Measurements from ENCODE around the gene ZNF778.

Gene ZNF778

GRCh38 chr16:89217388-89218191, at the start of gene ZNF778:
Gene ZNF778 (plus strand): TSS chr16:89217703. CDS start chr16:89221128, 3,425 bp downstream.
- DNase-seq (ENCODE audit: low read depth): peak; percentile 68

- no peak for DNase-seq (ENCODE audit: low read depth)
Observed at GRCh38 chr16:89168381-89169189, 48.9 kb upstream of the ZNF778 start.

GRCh38 chr16:89169778-89170177, 47.7 kb upstream of the ZNF778 start:
- DNase-seq (ENCODE audit: low read depth): no peak

- DNase-seq (ENCODE audit: low read depth): no peak
Observed at GRCh38 chr16:89170346-89171215, 46.9 kb upstream of the ZNF778 start.

GRCh38 chr16:89171216-89172170, 46.0 kb upstream of the ZNF778 start, which contains the start of gene CDH15:
Gene CDH15 (plus strand): TSS chr16:89171748. CDS start chr16:89171832, 84 bp downstream.
- DNase-seq (ENCODE audit: low read depth): peak; percentile 89

GRCh38 chr16:89172171-89172527, 45.4 kb upstream of the ZNF778 start:
- DNase-seq (ENCODE audit: low read depth): no peak

- no peak for DNase-seq (ENCODE audit: low read depth)
Observed at GRCh38 chr16:89172528-89173173, 44.9 kb upstream of the ZNF778 start.

GRCh38 chr16:89173174-89173921, 44.2 kb upstream of the ZNF778 start:
- no peak for DNase-seq (ENCODE audit: low read depth)

- no peak for DNase-seq (ENCODE audit: low read depth)
Observed at GRCh38 chr16:89174055-89174827, 43.3 kb upstream of the ZNF778 start.

- no peak for DNase-seq (ENCODE audit: low read depth)
Observed at GRCh38 chr16:89174877-89175276, 42.6 kb upstream of the ZNF778 start.

GRCh38 chr16:89175280-89176146, 42.0 kb upstream of the ZNF778 start:
- DNase-seq (ENCODE audit: low read depth): no peak

- no peak for DNase-seq (ENCODE audit: low read depth)
Observed at GRCh38 chr16:89176147-89176690, 41.3 kb upstream of the ZNF778 start.

- no peak for DNase-seq (ENCODE audit: low read depth)
Observed at GRCh38 chr16:89176717-89177116, 40.8 kb upstream of the ZNF778 start.

GRCh38 chr16:89177501-89177900, 40.0 kb upstream of the ZNF778 start:
- no peak for DNase-seq (ENCODE audit: low read depth)

- DNase-seq (ENCODE audit: low read depth): no peak
Observed at GRCh38 chr16:89178453-89179147, 38.9 kb upstream of the ZNF778 start.

GRCh38 chr16:89179148-89179484, 38.4 kb upstream of the ZNF778 start:
- DNase-seq (ENCODE audit: low read depth): no peak

- DNase-seq (ENCODE audit: low read depth): no peak
Observed at GRCh38 chr16:89179656-89180315, 37.7 kb upstream of the ZNF778 start.

Data from activated T-cell treated with anti-CD3 and anti-CD28 coated beads for 1 hour (primary cell).